Measurements from ENCODE around the gene ATG101.
A peak's percentile ranks its signal among the peaks of the same experiment; 100 is the strongest.

The ATG101 gene

GRCh38 chr12:52079576-52080402, 10.0 kb downstream of the ATG101 start, which contains the start of gene SMIM41:
TSS of gene SMIM41 (plus strand) at chr12:52079704. CDS start at chr12:52079780, 76 bp downstream.
- no peak for DNase-seq (ENCODE audit: low spot score)

GRCh38 chr12:52080403-52081251, 10.8 kb downstream of the ATG101 start:
- DNase-seq (ENCODE audit: low spot score): no peak

GRCh38 chr12:52081263-52081733, 11.5 kb downstream of the ATG101 start:
- peak; percentile 93 for DNase-seq (ENCODE audit: low spot score)

- no peak for DNase-seq (ENCODE audit: low spot score)
These were observed 12.4 kb downstream of the ATG101 start for GRCh38 chr12:52082026-52082668.

GRCh38 chr12:52082669-52082987, 12.8 kb downstream of the ATG101 start:
- DNase-seq (ENCODE audit: low spot score): peak; percentile 43

GRCh38 chr12:52082988-52083637, 13.3 kb downstream of the ATG101 start:
- peak; percentile 83 for DNase-seq (ENCODE audit: low spot score)

GRCh38 chr12:52083638-52083996, 13.8 kb downstream of the ATG101 start:
- no peak for DNase-seq (ENCODE audit: low spot score)

GRCh38 chr12:52084491-52085231, 14.9 kb downstream of the ATG101 start:
- no peak for DNase-seq (ENCODE audit: low spot score)

- DNase-seq (ENCODE audit: low spot score): no peak
These were observed 16.0 kb downstream of the ATG101 start for GRCh38 chr12:52085682-52086180.

- DNase-seq (ENCODE audit: low spot score): no peak
These were observed 16.6 kb downstream of the ATG101 start for GRCh38 chr12:52086366-52086765.

- DNase-seq (ENCODE audit: low spot score): no peak
These were observed 17.4 kb downstream of the ATG101 start for GRCh38 chr12:52086944-52087835.

- DNase-seq (ENCODE audit: low spot score): peak; percentile 79
These were observed 18.4 kb downstream of the ATG101 start for GRCh38 chr12:52087961-52088820.

- DNase-seq (ENCODE audit: low spot score): no peak
These were observed 19.7 kb downstream of the ATG101 start for GRCh38 chr12:52089491-52089890.

GRCh38 chr12:52090291-52090690, 20.5 kb downstream of the ATG101 start:
- no peak for DNase-seq (ENCODE audit: low spot score)

- no peak for DNase-seq (ENCODE audit: low spot score)
These were observed 21.3 kb downstream of the ATG101 start for GRCh38 chr12:52091061-52091460.

- no peak for DNase-seq (ENCODE audit: low spot score)
These were observed 22.1 kb downstream of the ATG101 start for GRCh38 chr12:52091869-52092268.

GRCh38 chr12:52093346-52093745, 23.6 kb downstream of the ATG101 start:
- DNase-seq (ENCODE audit: low spot score): no peak

GRCh38 chr12:52096332-52097044, 26.7 kb downstream of the ATG101 start:
- DNase-seq (ENCODE audit: low spot score): no peak

Measured in NAMALWA (cell line).